NCI-H510A (cell line): ENCODE results near the gene HS3ST6.
"Not testable (repeated sequence)": the region's sequence is repeated elsewhere in the genome, so short reads cannot be mapped to it uniquely, and the experiment has no call there.

ENCODE experiments used
- DNase-seq: peaks from one replicate; lab custom pipeline; 2025; lab: John Stamatoyannopoulos, UW

The HS3ST6 gene

GRCh38 chr16:1918351-1919326 lies at the start of gene HS3ST6:
Gene HS3ST6, minus strand, starts transcription at chr16:1918415. Its CDS starts 92 bp downstream, at chr16:1918323.
- DNase-seq = no peak

- DNase-seq = no peak
These were observed 48.2 kb upstream of the HS3ST6 start, which contains the start of gene RNF151 for GRCh38 chr16:1966460-1966859. Gene RNF151, plus strand, starts transcription at chr16:1966856. Its CDS starts 26 bp downstream, at chr16:1966882.

GRCh38 chr16:1965396-1966001 lies 47.3 kb upstream of the HS3ST6 start:
- DNase-seq = no peak

GRCh38 chr16:1964506-1965395 lies 46.5 kb upstream of the HS3ST6 start, which contains the start of gene RPS2:
Gene RPS2, minus strand, starts transcription at chr16:1964826. Its CDS starts 201 bp downstream, at chr16:1964625.
- peak; percentile 90 for DNase-seq

- DNase-seq = no peak
These were observed 45.7 kb upstream of the HS3ST6 start for GRCh38 chr16:1963806-1964505.

- not testable (repeated sequence) for DNase-seq
These were observed 44.2 kb upstream of the HS3ST6 start for GRCh38 chr16:1962161-1963153.

- no peak for DNase-seq
These were observed 43.4 kb upstream of the HS3ST6 start for GRCh38 chr16:1961651-1962067.

- no peak for DNase-seq
These were observed 42.7 kb upstream of the HS3ST6 start for GRCh38 chr16:1960665-1961630.

- DNase-seq = peak; percentile 56
These were observed 41.2 kb upstream of the HS3ST6 start, which contains the start of gene NDUFB10 for GRCh38 chr16:1959269-1960039. Gene NDUFB10, plus strand, starts transcription at chr16:1959538. Its CDS starts 87 bp downstream, at chr16:1959625.

GRCh38 chr16:1958715-1959268 lies 40.6 kb upstream of the HS3ST6 start:
- no peak for DNase-seq

- not testable (repeated sequence) for DNase-seq
These were observed 39.9 kb upstream of the HS3ST6 start for GRCh38 chr16:1958143-1958491.

- DNase-seq = not testable (repeated sequence)
These were observed 39.4 kb upstream of the HS3ST6 start for GRCh38 chr16:1957434-1958142.

- no peak for DNase-seq
These were observed 35.5 kb upstream of the HS3ST6 start for GRCh38 chr16:1953734-1954133.

GRCh38 chr16:1950559-1950958 lies 32.3 kb upstream of the HS3ST6 start:
- DNase-seq = no peak

- no peak for DNase-seq
These were observed 31.8 kb upstream of the HS3ST6 start for GRCh38 chr16:1950047-1950446.

GRCh38 chr16:1949507-1949906 lies 31.3 kb upstream of the HS3ST6 start:
- no peak for DNase-seq

GRCh38 chr16:1947369-1947670 lies 29.1 kb upstream of the HS3ST6 start:
- no peak for DNase-seq
